Keratinocyte (primary cell): ENCODE measurements around the gene SELENBP1. TPM values are rescaled to one million over a fixed set of nuclear protein-coding genes. Genes with fewer than 3 reads are reported as not detected.
A peak's percentile ranks its signal among the peaks of the same experiment; 100 is the strongest.
"Not testable (repeated sequence)": the region's sequence is repeated elsewhere in the genome, so short reads cannot be mapped to it uniquely, and the experiment has no call there.

Source experiments
- DNase-seq: peaks from one replicate; pipeline ENCODE4 v3.0.0-alpha.2; 2011; ENCODE audit warnings: low read depth, missing footprints, low spot score
- FAIRE-seq: peaks from 2 replicates; lab custom pipeline; 2011; peaks lifted over from hg19 to GRCh38; lab: Jason Lieb, UNC
- H2AFZ ChIP-seq: 2 replicates; pipeline ENCODE4 v1.6.0; 2012; ENCODE audit warnings: low read length, control low read depth, inconsistent platforms; ENCODE audit not compliant: control insufficient read depth
- H3K27ac ChIP-seq: 2 replicates; pipeline ENCODE4 v1.5.1; 2011; ENCODE audit warnings: low read length; ENCODE audit not compliant: control insufficient read depth, insufficient read depth
- H3K27me3 ChIP-seq: 3 replicates; pipeline ENCODE4 v1.6.0; 2011; ENCODE audit warnings: low read length; ENCODE audit not compliant: control insufficient read depth, insufficient read depth; ENCODE audit errors: extremely low read depth
- H3K36me3 ChIP-seq, 2 experiments: 2 replicates in 1 of 2; 3 replicates in 1 of 2; pipeline ENCODE4 v1.5.1; 2011; ENCODE audit warnings: low read length in 2 of 2, mild to moderate bottlenecking in 1 of 2; ENCODE audit not compliant: control insufficient read depth in 2 of 2, insufficient read depth in 2 of 2; ENCODE audit errors: extremely low read depth in 1 of 2
- H3K4me1 ChIP-seq: 3 replicates; pipeline ENCODE4 v1.5.1; 2011; ENCODE audit warnings: low read length; ENCODE audit not compliant: control insufficient read depth, insufficient read depth; ENCODE audit errors: extremely low read depth
- H3K4me2 ChIP-seq: 3 replicates; pipeline ENCODE4 v1.6.0; 2011; ENCODE audit warnings: low read depth, low read length; ENCODE audit not compliant: control insufficient read depth, insufficient read depth; ENCODE audit errors: extremely low read depth
- H3K4me3 ChIP-seq, 3 experiments: fragments of 200-600 bp in 1 of 3; sonication (generic) in 1 of 3; 2 replicates in 2 of 3; 3 replicates in 1 of 3; pipeline ENCODE4 v1.5.1; 2011 to 2016; ENCODE audit warnings: low read length in 3 of 3, mild to moderate bottlenecking in 3 of 3, control low read depth in 2 of 3, inconsistent platforms in 1 of 3, low read depth in 1 of 3, mixed read lengths in 1 of 3, mixed run types in 1 of 3, moderate library complexity in 1 of 3; ENCODE audit not compliant: control insufficient read depth in 2 of 3, insufficient read depth in 2 of 3; ENCODE audit errors: extremely low read depth in 1 of 3
- H3K79me2 ChIP-seq: 2 replicates; pipeline ENCODE4 v1.6.0; 2012; ENCODE audit warnings: low read length; ENCODE audit not compliant: control insufficient read depth, insufficient read depth
- H3K9ac ChIP-seq: 3 replicates; pipeline ENCODE4 v1.6.0; 2011; ENCODE audit warnings: low read length; ENCODE audit not compliant: control insufficient read depth, insufficient read depth; ENCODE audit errors: extremely low read depth
- H3K9me1 ChIP-seq: 3 replicates; pipeline ENCODE4 v1.6.0; 2011; ENCODE audit warnings: low read length; ENCODE audit not compliant: control insufficient read depth, insufficient read depth; ENCODE audit errors: extremely low read depth
- H3K9me3 ChIP-seq: 2 replicates; pipeline ENCODE4 v1.5.1; 2012; ENCODE audit warnings: low read depth, low read length; ENCODE audit not compliant: control insufficient read depth
- H4K20me1 ChIP-seq: 3 replicates; pipeline ENCODE4 v1.6.0; 2011; ENCODE audit warnings: low read length; ENCODE audit not compliant: control insufficient read depth, insufficient read depth; ENCODE audit errors: extremely low read depth
- CTCF ChIP-seq, 3 experiments: IDR thresholded peaks in 1 of 3; conservative IDR thresholded peaks in 1 of 3; optimal IDR thresholded peaks in 1 of 3; 2 replicates in 2 of 3; 3 replicates in 1 of 3; pipeline versions ENCODE3 to v1.5.1; 2011; ENCODE audit warnings: low read length in 3 of 3, mild to moderate bottlenecking in 3 of 3, moderate library complexity in 2 of 3, control low read depth in 1 of 3, inconsistent platforms in 1 of 3; ENCODE audit not compliant: insufficient read depth in 2 of 3; ENCODE audit errors: extremely low read depth in 1 of 3
- EZH2 ChIP-seq: IDR thresholded peaks from one replicate; pipeline ENCODE4 v1.6.1; 2012; ENCODE audit warnings: inconsistent platforms, mild to moderate bottlenecking, low read length, moderate library complexity
- dilution Hi-C: fragments of 300-500 bp; cut with MboI; formaldehyde crosslinking; loops from one replicate; pipeline ENCODE4 v1.7.0; 2020; ENCODE audit warnings: low sequenced_read_pairs; ENCODE audit not compliant: extremely low pct_ligation_motif_present
- polyA plus RNA-seq, 5 experiments: library from polyadenylated mRNA; depleted of rRNA in 3 of 5; stranded (reverse) in 3 of 5; stranded (forward) in 1 of 5; unstranded in 1 of 5; fragments of >200 nt; gene quantifications; 1 replicate in 1 of 5; 2 replicates in 3 of 5; 3 replicates in 1 of 5; pipeline versions ENCODE4 v1.2.1 to v1.2.3, GENCODE V29; 2011 to 2012; ENCODE audit warnings: missing spikeins in 2 of 5, low read depth in 1 of 5, low replicate concordance in 1 of 5

SELENBP1 gene
- polyA plus RNA-seq, 1 donor (not counting 4 experiments of a cell fraction or from before 2014, with no cell fraction given), result 3.0 TPM

- Histone ChIP-seq H4K20me1 (no peaks in the 10 kb centered on the region), H3K79me2 (peaks cover 22% of the 10 kb centered on the region), H3K27ac (no peak overlapping the region), H3K9me3 (no peaks in the 10 kb centered on the region), H2AFZ (no peak overlapping the region), H3K4me1 (peaks cover 12% of the 10 kb centered on the region), H3K9ac (no peak overlapping the region), H3K9me1 (no peaks in the 10 kb centered on the region), H3K4me3 (peak overlapping the region in 1 of 3 experiments; percentile 87), H3K4me2 (peak overlapping the region; percentile 88), H3K36me3 (peaks cover 27 to 34% of the 10 kb centered on the region in 2 experiments), H3K27me3 (no peaks in the 10 kb centered on the region)
- no peak for TF ChIP-seq CTCF (optimal IDR thresholded peaks at IDR 0.05 in 1 of 3, IDR thresholded peaks at IDR 0.05 in 1 of 3, conservative IDR thresholded peaks at IDR 0.05 in 1 of 3; ENCODE audit: extremely low read depth in 1 of 3, insufficient read depth in 2 of 3, low read length in 3 of 3)
- no peak for TF ChIP-seq EZH2
- FAIRE-seq (no peak), DNase-seq (no peak)
- dilution Hi-C loops, result no loop called here
Observed at GRCh38 chr1:151401125-151401788, 28.8 kb upstream of the SELENBP1 start.

GRCh38 chr1:151399324-151400171, 27.0 kb upstream of the SELENBP1 start, which contains the start of gene PSMB4:
TSS of gene PSMB4 (plus strand) at chr1:151399573. CDS start at chr1:151399588, 15 bp downstream.
- Histone ChIP-seq H3K4me3 (peak within 1 kb of the TSS; percentile 57 to 87 (median 77)), H3K9ac (peak within 1 kb of the TSS; percentile 93), H3K27me3 (no peaks in the 10 kb centered on the region), H3K4me2 (peak within 1 kb of the TSS; percentile 88), H3K9me1 (no peaks in the 10 kb centered on the region), H3K27ac (peak within 1 kb of the TSS; percentile 87), H3K4me1 (peaks cover 12% of the 10 kb centered on the region), H3K9me3 (no peaks in the 10 kb centered on the region), H2AFZ (peak within 1 kb of the TSS; percentile 95), H3K36me3 (peaks cover 14 to 23% of the 10 kb centered on the region in 2 experiments), H3K79me2 (peaks cover 22% of the 10 kb centered on the region), H4K20me1 (no peaks in the 10 kb centered on the region)
- peak; percentile 33 to 72 (median 48) for TF ChIP-seq CTCF (optimal IDR thresholded peaks at IDR 0.05 in 1 of 3, IDR thresholded peaks at IDR 0.05 in 1 of 3, conservative IDR thresholded peaks at IDR 0.05 in 1 of 3; ENCODE audit: extremely low read depth in 1 of 3, insufficient read depth in 2 of 3, low read length in 3 of 3)
- TF ChIP-seq EZH2, result no peak
- peak; percentile 58 for DNase-seq
- FAIRE-seq, result peak; percentile 81
- dilution Hi-C loops, result no loop called here

- H4K20me1 ChIP-seq, H3K9me3 ChIP-seq, H3K27me3 ChIP-seq, H3K27ac ChIP-seq, H3K9ac ChIP-seq, H3K4me2 ChIP-seq, DNase-seq, FAIRE-seq, H3K4me3 ChIP-seq, H2AFZ ChIP-seq, H3K9me1 ChIP-seq, dilution Hi-C loops: not testable (repeated sequence)
- H3K79me2 ChIP-seq, result peaks cover 20% of the 10 kb centered on the region
- H3K36me3 ChIP-seq, result peaks cover 6 to 12% of the 10 kb centered on the region in 2 experiments
- peaks cover 12% of the 10 kb centered on the region for H3K4me1 ChIP-seq
Observed at GRCh38 chr1:151396265-151396664, 23.8 kb upstream of the SELENBP1 start.
